HepG2 (cell line): Measurements from ENCODE around the gene ISG20L2.

ENCODE experiments used
- CBX5 ChIP-seq: sonication (generic); formaldehyde crosslinking; IDR thresholded peaks from 2 replicates; pipeline ENCODE4 v1.4.0; 2020; ENCODE audit warnings: missing genetic modification reagents, borderline replicate concordance
- EZH2 ChIP-seq: conservative IDR thresholded peaks from 2 replicates; pipeline ENCODE4 v1.6.1; 2012; ENCODE audit warnings: mild to moderate bottlenecking, low read depth, low read length, moderate library complexity
- GATA4 ChIP-seq: sonication (generic); IDR thresholded peaks from 2 replicates; pipeline ENCODE4 v1.6.1; 2016; ENCODE audit warnings: antibody characterized with exemption, low read depth, borderline replicate concordance
- MYC ChIP-seq: sonication (generic); formaldehyde crosslinking; IDR thresholded peaks from 2 replicates; pipeline ENCODE4 v1.9.0; 2021; ENCODE audit warnings: missing genetic modification reagents, borderline replicate concordance
- NCOA2 ChIP-seq: sonication (generic); formaldehyde crosslinking; IDR thresholded peaks from 2 replicates; pipeline ENCODE4 v1.8.0; 2022; ENCODE audit warnings: inconsistent platforms
- RNF219 ChIP-seq: sonication (generic); formaldehyde crosslinking; IDR thresholded peaks from 2 replicates; pipeline ENCODE4 v1.5.0; 2020; ENCODE audit warnings: mild to moderate bottlenecking, missing genetic modification reagents
- TRIM24 ChIP-seq: sonication (generic); formaldehyde crosslinking; IDR thresholded peaks from 2 replicates; pipeline ENCODE4 v1.8.0; 2022; ENCODE audit warnings: mild to moderate bottlenecking, missing genetic modification reagents
- U2AF1 ChIP-seq: fragments of 200-400 bp; formaldehyde crosslinking; optimal IDR thresholded peaks from 2 replicates; pipeline ENCODE3; 2017; ENCODE audit warnings: mild to moderate bottlenecking, low read depth, low read length
- ZNF567 ChIP-seq: sonication (generic); formaldehyde crosslinking; IDR thresholded peaks from 2 replicates; pipeline ENCODE4 v1.8.1; 2023; ENCODE audit warnings: mild to moderate bottlenecking, missing genetic modification reagents, borderline replicate concordance
- TF ChIP-seq, protein P1 (sequence below): sonication (generic); formaldehyde crosslinking; IDR thresholded peaks from 2 replicates; pipeline ENCODE4 v1.5.0; 2020; ENCODE audit warnings: mild to moderate bottlenecking, missing genetic modification reagents, moderate library complexity

- TF ChIP-seq EZH2 (no peak), MYC (CRISPR knock-in tag) (no peak), CBX5 (no peak), ZNF567 (no peak), U2AF1 (no peak), TRIM24 (CRISPR knock-in tag) (no peak), NCOA2 (no peak), GATA4 (no peak), RNF219 (CRISPR knock-in tag) (no peak)
- TF ChIP-seq, protein P1, sequence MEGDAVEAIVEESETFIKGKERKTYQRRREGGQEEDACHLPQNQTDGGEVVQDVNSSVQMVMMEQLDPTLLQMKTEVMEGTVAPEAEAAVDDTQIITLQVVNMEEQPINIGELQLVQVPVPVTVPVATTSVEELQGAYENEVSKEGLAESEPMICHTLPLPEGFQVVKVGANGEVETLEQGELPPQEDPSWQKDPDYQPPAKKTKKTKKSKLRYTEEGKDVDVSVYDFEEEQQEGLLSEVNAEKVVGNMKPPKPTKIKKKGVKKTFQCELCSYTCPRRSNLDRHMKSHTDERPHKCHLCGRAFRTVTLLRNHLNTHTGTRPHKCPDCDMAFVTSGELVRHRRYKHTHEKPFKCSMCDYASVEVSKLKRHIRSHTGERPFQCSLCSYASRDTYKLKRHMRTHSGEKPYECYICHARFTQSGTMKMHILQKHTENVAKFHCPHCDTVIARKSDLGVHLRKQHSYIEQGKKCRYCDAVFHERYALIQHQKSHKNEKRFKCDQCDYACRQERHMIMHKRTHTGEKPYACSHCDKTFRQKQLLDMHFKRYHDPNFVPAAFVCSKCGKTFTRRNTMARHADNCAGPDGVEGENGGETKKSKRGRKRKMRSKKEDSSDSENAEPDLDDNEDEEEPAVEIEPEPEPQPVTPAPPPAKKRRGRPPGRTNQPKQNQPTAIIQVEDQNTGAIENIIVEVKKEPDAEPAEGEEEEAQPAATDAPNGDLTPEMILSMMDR: no peak
Measured at GRCh38 chr1:156711011-156711817, 17.4 kb downstream of the ISG20L2 start.
